HTR-8/SVneo (cell line): Measurements from ENCODE around the gene DAAM1.

Experiments used
- DNase-seq: peaks from one replicate; pipeline ENCODE4 v3.0.0; 2011; ENCODE audit warnings: low spot score, mixed read lengths; ENCODE audit not compliant: insufficient read length
- FAIRE-seq: peaks from 2 replicates; lab custom pipeline; 2011; peaks lifted over from hg19 to GRCh38; lab: Jason Lieb, UNC

The DAAM1 gene

GRCh38 chr14:59186306-59186705 lies 2.2 kb upstream of the DAAM1 start:
- FAIRE-seq, result no peak
- DNase-seq, result no peak

- no peak for DNase-seq
- no peak for FAIRE-seq
These were observed 1.3 kb upstream of the DAAM1 start for GRCh38 chr14:59187118-59187517.

DNA sequence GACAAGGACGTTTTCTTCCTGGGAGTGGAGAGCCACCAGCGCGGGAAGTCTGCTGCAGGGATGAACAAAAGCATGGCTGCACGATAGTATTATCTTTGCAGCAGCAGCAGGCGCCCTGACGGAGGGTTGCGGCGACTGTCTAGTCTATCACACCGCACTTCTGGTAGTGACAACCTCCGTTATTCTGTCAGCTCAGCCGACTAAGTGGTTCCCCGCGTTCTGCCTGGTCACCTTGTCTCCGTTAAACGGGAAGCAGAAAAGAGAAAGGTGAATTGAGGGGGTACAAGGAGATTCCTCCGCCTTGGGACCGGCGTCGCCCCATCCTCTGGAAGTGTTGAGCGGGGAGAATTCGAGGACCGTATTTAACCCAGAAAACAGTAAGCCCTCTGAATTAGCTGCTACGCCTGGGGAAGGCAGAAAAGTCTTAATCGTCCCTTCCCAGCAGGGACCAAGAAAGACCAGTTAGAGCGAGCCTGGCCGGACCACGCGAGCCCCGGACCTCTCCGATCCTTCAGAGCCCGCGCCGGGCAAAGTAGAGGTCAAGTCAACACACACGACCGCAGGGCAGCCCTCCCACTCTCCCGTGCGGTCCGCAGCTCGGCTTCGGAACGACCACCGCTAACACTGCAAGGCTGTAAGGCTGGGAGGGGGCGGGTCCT lies 536 bp upstream of the DAAM1 start:
- FAIRE-seq, result no peak

GRCh38 chr14:59189091-59189785 lies 771 bp downstream of the DAAM1 start:
- DNase-seq, result peak; percentile 39
- no peak for FAIRE-seq

More for the DNA sequence above, 536 bp upstream of the DAAM1 start:
- peak; percentile 31 for DNase-seq

- no peak for FAIRE-seq
- peak; percentile 99 for DNase-seq
These were observed 1.4 kb downstream of the DAAM1 start for GRCh38 chr14:59189786-59190368.

- DNase-seq (peak; percentile 68), FAIRE-seq (no peak)
These were observed 1.9 kb downstream of the DAAM1 start for GRCh38 chr14:59190372-59190771.

GRCh38 chr14:59195912-59196311 lies 7.4 kb downstream of the DAAM1 start:
- DNase-seq (no peak), FAIRE-seq (peak; percentile 55)

DNA sequence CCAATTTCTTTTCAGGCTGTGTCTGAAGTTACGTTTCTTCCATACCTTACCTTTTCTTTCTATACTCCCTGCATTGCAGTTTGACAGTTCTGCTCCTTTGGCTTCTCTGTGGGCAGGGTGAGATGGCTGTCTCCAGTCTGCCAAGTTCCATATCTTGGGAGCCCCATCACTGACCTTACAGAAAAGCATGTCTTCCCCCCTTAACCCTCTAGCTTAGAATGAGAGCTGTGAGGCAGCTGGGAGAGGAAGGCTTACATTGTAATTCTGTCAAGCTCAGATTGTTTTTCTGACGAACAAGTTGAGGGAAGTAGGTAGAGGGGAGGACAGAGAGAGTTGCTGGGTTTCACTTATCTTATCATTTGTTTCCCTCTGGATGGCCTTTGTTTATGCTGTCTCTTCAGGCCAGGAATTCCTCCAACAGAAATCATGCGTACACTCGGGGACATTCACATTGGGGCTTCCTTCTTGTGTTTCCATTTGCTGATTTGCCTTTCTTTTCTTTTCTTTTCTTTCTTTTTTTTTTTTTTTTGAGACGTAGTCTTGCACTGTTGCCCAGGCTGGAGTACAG lies 9.3 kb downstream of the DAAM1 start:
- FAIRE-seq (peak; percentile 83), DNase-seq (no peak)

DNA sequence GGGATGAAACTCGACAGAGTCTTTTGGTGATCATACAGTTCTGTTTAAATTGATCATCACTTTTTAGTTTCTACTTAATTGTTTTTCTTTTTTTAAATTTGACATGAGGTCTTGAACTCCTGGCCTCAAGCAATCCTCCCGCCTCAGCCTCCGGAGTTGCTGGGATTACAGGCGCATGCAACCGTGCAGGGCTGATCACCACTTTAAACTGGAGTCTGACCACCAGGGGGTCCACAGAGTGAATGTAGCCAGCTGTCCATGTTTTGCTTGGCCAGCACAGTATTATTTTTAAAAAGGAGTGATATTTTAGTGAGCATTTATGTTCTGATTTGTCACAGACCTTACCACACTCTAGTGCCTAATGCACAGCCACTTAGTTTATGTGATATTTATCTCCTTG lies 10.7 kb downstream of the DAAM1 start:
- DNase-seq (no peak), FAIRE-seq (peak; percentile 96)

- no peak for FAIRE-seq
- no peak for DNase-seq
These were observed 11.1 kb downstream of the DAAM1 start for GRCh38 chr14:59199614-59200013.

DNA sequence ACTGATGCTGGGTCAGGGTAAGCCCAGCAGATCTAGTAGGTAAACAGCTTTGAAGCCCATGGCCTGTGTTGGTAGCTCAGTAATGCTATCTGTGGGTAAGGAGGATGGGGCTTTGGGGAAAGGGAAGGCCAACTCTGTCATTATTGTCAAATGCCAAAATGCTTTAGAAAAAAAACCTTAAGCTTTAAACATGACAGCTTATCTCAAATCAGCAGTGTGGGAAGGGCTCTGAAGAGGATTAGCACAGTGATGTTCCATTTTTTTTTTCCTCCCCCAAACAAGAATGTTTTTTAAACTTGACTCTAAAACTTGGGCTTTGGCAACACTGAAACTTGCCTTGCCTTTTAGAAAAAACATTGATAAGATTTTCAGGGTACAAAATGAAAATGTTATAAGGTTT lies 11.7 kb downstream of the DAAM1 start:
- no peak for DNase-seq
- FAIRE-seq, result no peak

DNA sequence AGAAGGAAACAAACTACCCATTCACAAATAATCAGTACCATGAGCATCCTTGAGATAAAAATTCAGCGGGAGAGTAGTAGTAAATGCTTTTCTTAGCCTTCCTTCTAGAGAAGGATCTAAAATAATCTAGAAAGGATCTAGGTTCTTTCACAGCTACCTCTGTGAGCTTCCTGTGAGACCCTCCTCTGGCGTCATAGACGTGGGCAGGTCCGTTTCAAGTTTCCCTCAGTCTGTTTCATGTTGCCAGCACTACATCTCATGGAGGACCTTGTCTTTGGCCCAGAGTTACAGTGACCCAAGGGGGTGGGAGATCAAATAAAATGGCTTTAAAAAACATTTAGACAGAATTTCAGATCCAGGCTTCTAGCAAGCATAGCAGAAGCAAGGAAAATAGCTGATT lies 13.6 kb downstream of the DAAM1 start:
- DNase-seq (no peak), FAIRE-seq (peak; percentile 38)

GRCh38 chr14:59204305-59204704 lies 15.8 kb downstream of the DAAM1 start:
- DNase-seq (no peak), FAIRE-seq (no peak)

DNA sequence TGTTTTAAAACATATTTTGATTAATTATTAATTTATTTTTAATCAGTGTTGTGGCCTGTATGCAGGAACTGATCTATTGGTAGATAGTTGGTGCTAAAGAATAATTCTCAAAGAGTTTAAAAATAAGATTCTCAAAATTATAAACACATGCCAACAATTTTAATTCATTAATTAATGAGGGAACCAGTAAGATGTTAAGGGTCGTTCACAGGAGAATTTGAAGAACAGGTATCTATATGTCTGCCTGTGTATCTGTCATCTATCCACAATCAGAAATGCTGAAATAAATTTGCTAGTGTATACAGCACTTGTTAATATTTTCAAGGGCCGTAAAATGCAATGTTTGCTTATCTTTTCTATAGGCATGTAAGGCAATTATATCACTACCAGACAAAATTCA lies 18.4 kb downstream of the DAAM1 start:
- DNase-seq (no peak), FAIRE-seq (peak; percentile 90)

DNA sequence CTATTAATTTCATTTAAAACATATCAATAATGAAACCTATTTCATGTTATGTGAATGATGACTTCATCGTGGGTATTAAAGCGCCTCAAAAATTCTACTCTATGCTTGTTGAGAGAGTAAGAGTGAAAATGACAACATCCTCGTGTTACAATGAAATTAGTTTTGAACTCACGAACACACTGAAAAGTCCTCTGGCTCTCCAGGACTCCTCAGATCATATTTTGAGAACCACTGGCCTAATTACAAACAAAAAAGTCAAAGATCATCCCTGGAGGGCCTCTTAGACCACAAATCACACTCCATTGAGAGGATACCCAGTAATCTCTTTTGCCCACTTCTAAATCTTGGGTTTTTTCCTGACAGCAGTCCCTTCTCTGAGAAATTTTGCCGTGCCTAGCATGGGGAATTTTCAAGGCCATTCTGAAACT lies 19.1 kb downstream of the DAAM1 start:
- DNase-seq (no peak), FAIRE-seq (peak; percentile 60)

DNA sequence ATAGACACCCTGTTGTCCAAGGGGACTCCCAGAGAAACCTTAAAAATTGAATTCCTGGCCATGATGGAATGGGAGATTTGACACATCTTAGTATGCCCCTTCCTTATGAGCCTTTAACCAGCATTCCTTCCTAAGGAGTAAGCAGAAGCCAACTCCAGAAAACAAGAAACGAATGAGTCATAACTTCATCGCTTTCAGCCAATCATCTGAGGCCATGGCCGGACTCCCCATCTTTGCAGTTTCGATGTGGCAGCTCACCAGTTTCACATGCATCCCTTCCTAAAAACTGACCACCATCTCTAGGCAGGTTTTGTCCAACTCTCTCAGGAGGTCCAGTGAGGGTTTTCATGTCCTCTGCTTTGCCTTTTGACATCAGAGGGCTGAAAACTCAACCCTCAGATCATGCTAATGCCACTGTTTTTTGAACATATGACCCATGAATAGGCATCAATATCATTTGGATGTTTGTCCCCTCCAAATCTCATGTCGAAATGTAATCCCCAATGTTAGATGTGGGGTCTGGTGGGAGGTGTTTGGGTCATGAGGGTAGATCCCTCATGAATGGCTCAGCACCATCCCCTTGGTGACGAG lies 19.9 kb downstream of the DAAM1 start:
- peak; percentile 99 for FAIRE-seq
- DNase-seq, result peak; percentile 87

- FAIRE-seq, result no peak
- no peak for DNase-seq
These were observed 20.5 kb downstream of the DAAM1 start for GRCh38 chr14:59208954-59209353.

- FAIRE-seq, result no peak
- no peak for DNase-seq
These were observed 22.2 kb downstream of the DAAM1 start for GRCh38 chr14:59210621-59211020.

- DNase-seq (no peak), FAIRE-seq (peak; percentile 96)
These were observed 25.2 kb downstream of the DAAM1 start for GRCh38 chr14:59213368-59214315.
